Measurements from ENCODE around the gene FAM229B. TPM values are rescaled to one million over a fixed set of nuclear protein-coding genes. Genes with fewer than 3 reads are reported as not detected.
A peak's percentile ranks its signal among the peaks of the same experiment; 100 is the strongest.

FAM229B gene, protein sequence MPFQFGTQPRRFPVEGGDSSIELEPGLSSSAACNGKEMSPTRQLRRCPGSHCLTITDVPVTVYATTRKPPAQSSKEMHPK
- total RNA-seq: 22.1 and 27.1 TPM in 2 replicates
- long read RNA-seq, transcript FAM229B-201 (4 exons, 2,543 nt): major isoform, 32 of 52 reads
- long read RNA-seq, partial matches to known transcripts: 1 of 52 reads
- long read RNA-seq, other reads (novel, unspliced or antisense): 19 of 52 reads

DNA sequence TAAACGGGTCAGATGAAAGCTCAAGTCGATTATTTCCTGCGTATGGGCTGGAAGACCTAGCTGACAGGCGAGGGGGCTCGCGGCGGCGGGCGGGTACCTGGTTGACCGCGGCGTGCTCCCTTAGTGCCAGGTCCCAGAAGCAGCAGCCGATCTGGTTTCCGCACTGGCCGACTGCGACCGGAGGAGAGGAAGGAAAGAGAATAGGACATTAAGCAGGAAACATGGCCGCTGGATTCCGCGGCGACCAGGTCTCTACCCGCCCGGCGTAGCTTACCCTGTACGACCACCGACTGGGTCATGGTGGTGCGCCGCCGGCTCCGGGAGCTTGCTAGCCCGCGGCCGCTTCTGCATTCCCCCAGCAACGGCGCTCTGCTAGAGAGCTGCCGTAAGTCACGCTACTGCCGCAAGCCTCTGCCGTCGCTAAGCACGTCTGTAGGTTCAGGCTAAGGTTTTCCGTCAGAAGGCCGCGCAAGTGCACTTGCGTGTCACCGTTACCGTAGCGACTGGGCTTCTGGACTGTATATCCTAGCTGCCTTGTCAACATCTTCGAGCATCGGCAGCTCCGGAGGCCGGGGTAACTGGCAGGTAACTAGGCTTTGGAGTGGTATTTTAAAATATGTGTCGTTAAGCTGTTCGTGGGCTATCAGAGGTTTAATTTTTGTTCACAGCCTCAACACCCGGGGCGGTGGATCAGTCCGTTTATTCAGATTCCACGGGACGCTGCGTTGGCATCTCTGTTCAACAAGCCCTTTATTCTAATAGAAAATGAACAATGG, at the start of gene FAM229B, which contains the start of gene TUBE1:
Gene FAM229B (plus strand): TSS at position 456 of the 776 bp plus-strand sequence. CDS start 11,693 bp downstream, outside the sequence.
Gene TUBE1 (minus strand): TSS at position 347 of the 776 bp plus-strand sequence. CDS start 48 bp downstream, at position 299.
- no peaks in the 10 kb centered on the region for H3K36me3 Mint-ChIP-seq (ENCODE audit: insufficient read depth)
- H3K4me3 Mint-ChIP-seq (ENCODE audit: low read depth): no peak within 1 kb of the TSS
- TF ChIP-seq, protein P1, sequence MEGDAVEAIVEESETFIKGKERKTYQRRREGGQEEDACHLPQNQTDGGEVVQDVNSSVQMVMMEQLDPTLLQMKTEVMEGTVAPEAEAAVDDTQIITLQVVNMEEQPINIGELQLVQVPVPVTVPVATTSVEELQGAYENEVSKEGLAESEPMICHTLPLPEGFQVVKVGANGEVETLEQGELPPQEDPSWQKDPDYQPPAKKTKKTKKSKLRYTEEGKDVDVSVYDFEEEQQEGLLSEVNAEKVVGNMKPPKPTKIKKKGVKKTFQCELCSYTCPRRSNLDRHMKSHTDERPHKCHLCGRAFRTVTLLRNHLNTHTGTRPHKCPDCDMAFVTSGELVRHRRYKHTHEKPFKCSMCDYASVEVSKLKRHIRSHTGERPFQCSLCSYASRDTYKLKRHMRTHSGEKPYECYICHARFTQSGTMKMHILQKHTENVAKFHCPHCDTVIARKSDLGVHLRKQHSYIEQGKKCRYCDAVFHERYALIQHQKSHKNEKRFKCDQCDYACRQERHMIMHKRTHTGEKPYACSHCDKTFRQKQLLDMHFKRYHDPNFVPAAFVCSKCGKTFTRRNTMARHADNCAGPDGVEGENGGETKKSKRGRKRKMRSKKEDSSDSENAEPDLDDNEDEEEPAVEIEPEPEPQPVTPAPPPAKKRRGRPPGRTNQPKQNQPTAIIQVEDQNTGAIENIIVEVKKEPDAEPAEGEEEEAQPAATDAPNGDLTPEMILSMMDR (IDR thresholded peaks at IDR 0.05; ENCODE audit: unreplicated experiment): peak; percentile 19
- peaks cover 2% of the 10 kb centered on the region for H3K4me1 Mint-ChIP-seq (ENCODE audit: low read depth)
- H3K27me3 Mint-ChIP-seq: no peaks in the 10 kb centered on the region
- no peaks in the 10 kb centered on the region for H3K9me3 Mint-ChIP-seq (ENCODE audit: low read depth)
- H3K27ac Mint-ChIP-seq: no peak within 1 kb of the TSS
- DNase-seq (ENCODE audit: low spot score, unreplicated experiment): peak; percentile 77

DNA sequence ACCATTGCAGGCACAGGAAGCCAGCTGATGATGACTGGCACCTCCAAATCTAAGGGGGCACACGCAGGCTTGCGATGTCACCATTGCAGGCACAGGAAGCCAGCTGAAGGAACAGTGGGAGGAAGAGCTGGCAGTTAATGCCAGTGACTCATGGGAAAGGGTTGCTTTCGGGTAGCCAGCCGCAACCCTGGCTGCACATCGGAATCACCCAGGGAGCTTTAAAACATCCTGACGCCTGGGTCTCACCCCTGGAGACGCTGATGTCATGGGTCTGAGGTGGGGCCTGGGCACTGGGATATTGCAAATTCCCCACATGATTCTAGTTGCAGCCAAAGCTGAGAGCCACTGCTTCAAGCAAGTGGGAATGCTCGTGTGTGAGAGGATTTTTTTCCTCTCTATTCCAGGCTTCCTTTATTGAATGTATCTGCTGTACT, 49.6 kb upstream of the FAM229B start:
- Mint-ChIP-seq H3K9me3 (ENCODE audit: low read depth) (no peaks in the 10 kb centered on the region), H3K36me3 (ENCODE audit: insufficient read depth) (no peaks in the 10 kb centered on the region), H3K4me3 (ENCODE audit: low read depth) (no peak overlapping the region), H3K4me1 (ENCODE audit: low read depth) (peaks cover 2% of the 10 kb centered on the region), H3K27ac (no peak overlapping the region), H3K27me3 (peaks cover 7% of the 10 kb centered on the region)
- TF ChIP-seq, protein P1 (IDR thresholded peaks at IDR 0.05; ENCODE audit: unreplicated experiment): no peak
- DNase-seq (ENCODE audit: low spot score, unreplicated experiment): no peak

DNA sequence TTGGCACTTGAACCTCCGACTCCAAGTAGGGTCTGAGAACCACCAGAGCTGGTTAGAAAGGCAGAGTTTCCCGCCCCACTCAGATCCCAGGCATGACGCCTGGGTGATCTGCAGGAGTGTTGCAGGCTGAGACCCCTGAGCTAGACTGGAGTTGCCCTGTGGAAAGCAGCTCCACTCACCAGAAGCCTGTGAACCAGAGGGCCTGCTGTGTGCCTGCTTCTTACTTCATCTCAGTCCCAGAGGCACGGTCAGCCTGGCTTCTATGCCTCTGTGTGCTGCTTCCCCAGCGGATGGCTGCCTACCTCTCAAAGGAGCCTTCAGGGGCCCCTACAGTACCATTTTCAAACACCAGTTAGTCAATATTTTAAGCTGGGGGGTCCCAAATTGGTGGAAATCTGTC, 49.1 kb upstream of the FAM229B start:
- Mint-ChIP-seq H3K36me3 (ENCODE audit: insufficient read depth) (no peaks in the 10 kb centered on the region), H3K27ac (no peak overlapping the region), H3K4me1 (ENCODE audit: low read depth) (peaks cover 2% of the 10 kb centered on the region), H3K4me3 (ENCODE audit: low read depth) (no peak overlapping the region), H3K27me3 (peaks cover 6% of the 10 kb centered on the region), H3K9me3 (ENCODE audit: low read depth) (no peaks in the 10 kb centered on the region)
- no peak for DNase-seq (ENCODE audit: low spot score, unreplicated experiment)
- TF ChIP-seq, protein P1 (IDR thresholded peaks at IDR 0.05; ENCODE audit: unreplicated experiment): no peak

DNA sequence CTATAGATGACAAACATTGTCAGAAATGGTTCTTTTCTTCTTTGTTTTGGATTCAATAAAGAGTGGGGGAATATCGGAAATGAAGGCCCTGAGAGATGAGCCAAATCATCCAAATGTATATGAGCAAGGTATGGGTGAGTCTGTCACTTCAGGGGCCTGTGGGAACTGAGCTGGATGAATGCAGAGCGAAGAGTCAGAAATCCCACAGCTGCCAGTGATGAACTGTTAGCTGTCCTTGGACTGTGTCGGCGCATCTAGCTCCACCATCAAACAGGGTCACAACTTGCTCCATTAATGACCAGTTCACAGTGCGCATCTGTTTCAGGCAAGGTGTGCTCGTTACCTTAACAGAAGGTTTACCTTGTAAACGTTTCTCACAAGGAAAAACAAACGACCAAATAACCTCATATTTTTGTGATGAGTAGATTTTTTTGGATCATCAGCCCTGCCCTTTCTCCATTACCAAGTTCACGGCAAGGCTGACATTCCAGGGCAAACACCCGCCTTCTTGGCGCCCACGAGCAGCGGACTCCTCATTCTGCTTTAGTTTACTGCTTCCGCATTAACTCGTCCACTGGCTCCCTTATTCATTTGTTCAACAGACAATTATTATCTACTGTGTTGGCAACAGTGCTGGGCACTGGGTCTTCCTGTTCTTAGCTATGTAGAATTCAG, 48.5 kb upstream of the FAM229B start:
- no peak overlapping the region for H3K4me3 Mint-ChIP-seq (ENCODE audit: low read depth)

DNA sequence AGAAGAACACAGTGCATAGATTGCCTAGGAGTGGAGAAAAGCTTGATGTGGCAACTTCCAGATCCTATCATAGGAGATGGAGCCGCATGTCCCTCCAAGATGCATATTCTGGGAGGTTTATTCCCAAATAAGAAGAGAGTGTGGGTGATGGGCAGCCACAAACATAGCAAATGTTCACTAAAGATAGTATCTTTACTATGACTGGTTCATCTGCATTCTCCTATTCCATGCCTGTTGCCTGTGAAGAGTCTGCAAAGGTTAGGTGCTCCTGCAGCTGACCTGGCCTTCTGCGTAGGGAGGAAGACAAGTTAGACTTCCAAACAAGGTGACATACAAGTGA, 48.0 kb upstream of the FAM229B start:
- Mint-ChIP-seq H3K36me3 (ENCODE audit: insufficient read depth) (no peaks in the 10 kb centered on the region), H3K27ac (no peak overlapping the region), H3K27me3 (no peaks in the 10 kb centered on the region), H3K4me3 (ENCODE audit: low read depth) (no peak overlapping the region), H3K4me1 (ENCODE audit: low read depth) (peaks cover 2% of the 10 kb centered on the region), H3K9me3 (ENCODE audit: low read depth) (no peaks in the 10 kb centered on the region)
- TF ChIP-seq, protein P1 (IDR thresholded peaks at IDR 0.05; ENCODE audit: unreplicated experiment): no peak
- no peak for DNase-seq (ENCODE audit: low spot score, unreplicated experiment)

More for the DNA sequence above, 48.5 kb upstream of the FAM229B start:
- H3K4me1 Mint-ChIP-seq (ENCODE audit: low read depth): peaks cover 2% of the 10 kb centered on the region
- H3K27me3 Mint-ChIP-seq: peaks cover 4% of the 10 kb centered on the region
- no peak for DNase-seq (ENCODE audit: low spot score, unreplicated experiment)
- no peak overlapping the region for H3K27ac Mint-ChIP-seq
- H3K9me3 Mint-ChIP-seq (ENCODE audit: low read depth): no peaks in the 10 kb centered on the region
- H3K36me3 Mint-ChIP-seq (ENCODE audit: insufficient read depth): no peaks in the 10 kb centered on the region
- TF ChIP-seq, protein P1 (IDR thresholded peaks at IDR 0.05; ENCODE audit: unreplicated experiment): no peak
